Hepatocyte (in vitro differentiated cells): Measurements from ENCODE around the gene TMPRSS5. TPM values are rescaled to one million over a fixed set of nuclear protein-coding genes. Genes with fewer than 3 reads are reported as not detected.
A peak's percentile ranks its signal among the peaks of the same experiment; 100 is the strongest.

Experiments
- DNase-seq: peaks from one replicate; pipeline ENCODE4 v3.0.0-alpha.2; 2016; ENCODE audit warnings: low spot score
- H2AFZ ChIP-seq: fragments of 200-600 bp; sonication (generic); 2 replicates; pipeline ENCODE4 v1.6.0; 2016; ENCODE audit warnings: antibody characterized with exemption, mild to moderate bottlenecking
- H3K27ac ChIP-seq: fragments of 200-600 bp; sonication (generic); 2 replicates; pipeline ENCODE4 v1.5.1; 2016; ENCODE audit warnings: mild to moderate bottlenecking
- H3K27me3 ChIP-seq: fragments of 200-600 bp; sonication (generic); 2 replicates; pipeline ENCODE4 v1.6.1; 2016
- H3K36me3 ChIP-seq: fragments of 200-600 bp; sonication (generic); replicated peaks from 2 replicates; pipeline ENCODE4 v1.5.1; 2016; ENCODE audit warnings: low read depth; ENCODE audit not compliant: insufficient read depth
- H3K4me1 ChIP-seq: fragments of 200-600 bp; sonication (generic); 2 replicates; pipeline ENCODE4 v1.5.1; 2016; ENCODE audit warnings: mild to moderate bottlenecking, moderate library complexity; ENCODE audit not compliant: insufficient read depth
- H3K4me2 ChIP-seq: fragments of 200-600 bp; sonication (generic); 2 replicates; pipeline ENCODE4 v1.6.0; 2016
- H3K4me3 ChIP-seq: fragments of 200-600 bp; sonication (generic); 2 replicates; pipeline ENCODE4 v1.5.1; 2016; ENCODE audit warnings: mild to moderate bottlenecking
- H3K79me2 ChIP-seq: fragments of 200-600 bp; sonication (generic); 2 replicates; pipeline ENCODE4 v1.6.0; 2017; ENCODE audit warnings: mild to moderate bottlenecking
- H3K9me2 ChIP-seq: fragments of 200-600 bp; sonication (generic); replicated peaks from 2 replicates; pipeline ENCODE4 v1.6.0; 2017; ENCODE audit warnings: mild to moderate bottlenecking; ENCODE audit not compliant: insufficient read depth
- H3K9me3 ChIP-seq: fragments of 200-600 bp; sonication (generic); 2 replicates; pipeline ENCODE4 v1.5.1; 2016; ENCODE audit warnings: low read depth, mild to moderate bottlenecking
- H4K20me1 ChIP-seq: fragments of 200-600 bp; sonication (generic); 2 replicates; pipeline ENCODE4 v1.6.0; 2016; ENCODE audit warnings: mild to moderate bottlenecking; ENCODE audit not compliant: insufficient read depth, poor library complexity, severe bottlenecking
- EZH2 ChIP-seq: fragments of 200-600 bp; sonication (generic); IDR thresholded peaks from 2 replicates; pipeline ENCODE4 v1.6.1; 2016; ENCODE audit warnings: antibody characterized with exemption, mild to moderate bottlenecking, borderline replicate concordance
- EZH2phosphoT487 ChIP-seq: fragments of 200-600 bp; sonication (generic); IDR thresholded peaks from one replicate; pipeline ENCODE4 v1.6.1; 2018; ENCODE audit warnings: antibody characterized with exemption, mild to moderate bottlenecking, low read depth, moderate library complexity; ENCODE audit not compliant: unreplicated experiment, severe bottlenecking
- WGBS: methylation state at CpG from one replicate; pipeline ENCODE4 v1.1.6; 2016; ENCODE audit warnings: low lambda C conversion rate; ENCODE audit errors: missing lambda C conversion rate; 5-methylcytosine and 5-hydroxymethylcytosine counted together
- polyA plus RNA-seq: library from polyadenylated mRNA; unstranded; fragments of >200 nt; fragmentation: Nextera tagmentation; extraction: Ambion mirVana; gene quantifications from 2 replicates; pipeline ENCODE4 v1.2.1, GENCODE V29; 2016
- total RNA-seq: library from RNA; depleted of rRNA; stranded (reverse); fragments of >200 nt; gene quantifications from 2 replicates; pipeline ENCODE4 v1.2.3, GENCODE V29; 2014
- TF ChIP-seq, protein P1 (sequence below): fragments of 200-600 bp; sonication (generic); IDR thresholded peaks from 2 replicates; pipeline ENCODE4 v1.5.1; 2016; ENCODE audit warnings: antibody characterized with exemption, mild to moderate bottlenecking; ENCODE audit not compliant: poor library complexity

Gene TMPRSS5
- total and polyA plus RNA-seq, 2 experiments from 2014 or later = 0.20 to 0.63 TPM

DNA sequence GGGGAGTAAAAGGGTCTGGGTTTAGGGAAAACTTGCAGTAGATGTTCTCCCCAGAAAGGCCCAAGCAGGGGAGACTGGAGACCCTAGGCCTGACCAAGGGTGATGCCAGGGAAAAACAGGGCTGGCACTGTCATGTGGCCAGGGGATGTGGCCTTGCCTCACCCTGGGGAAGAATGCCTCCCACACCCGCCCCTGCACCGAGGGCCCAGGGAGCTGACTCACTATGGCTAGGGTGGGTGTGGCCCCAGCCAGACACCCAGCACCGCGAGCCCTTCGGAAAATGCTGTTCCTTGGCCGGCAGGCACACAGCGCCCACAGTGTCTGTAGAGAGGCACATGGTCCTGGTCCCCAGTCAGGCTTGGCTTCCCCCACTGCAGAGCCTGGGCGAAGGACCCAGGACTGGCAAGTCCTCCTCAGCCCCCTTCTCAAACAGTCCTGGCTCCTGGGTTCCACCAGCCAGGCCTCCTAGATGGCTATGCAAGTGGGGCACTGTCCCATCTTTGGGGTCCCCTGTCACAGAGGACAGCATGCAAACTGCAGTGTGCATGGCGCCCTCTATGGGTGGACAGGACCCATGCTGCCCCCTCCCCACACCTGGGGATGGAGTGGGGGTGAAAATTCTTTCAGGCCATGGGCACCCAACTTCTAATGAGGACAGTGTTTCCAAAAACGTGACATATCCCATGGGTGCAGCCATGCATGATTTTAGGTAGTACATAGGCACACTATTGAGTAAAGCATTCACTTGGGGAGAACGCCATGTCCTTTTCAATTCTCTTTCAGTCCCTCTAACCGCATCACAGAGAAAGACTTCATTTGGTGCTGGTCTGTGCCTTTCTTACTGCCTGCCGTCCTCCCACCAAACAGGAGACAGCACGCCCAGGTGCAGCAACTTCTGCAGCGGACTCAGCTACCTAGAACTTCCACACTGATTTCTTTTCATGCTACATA lies 15.2 kb downstream of the TMPRSS5 start:
- Histone ChIP-seq H3K27me3 (no peaks in the 10 kb centered on the region), H3K27ac (peak overlapping the region; percentile 55), H4K20me1 (no peaks in the 10 kb centered on the region), H3K4me3 (no peak overlapping the region), H3K9me3 (no peaks in the 10 kb centered on the region), H3K36me3 (no peaks in the 10 kb centered on the region), H3K79me2 (no peaks in the 10 kb centered on the region), H3K9me2 (no peaks in the 10 kb centered on the region), H2AFZ (no peak overlapping the region), H3K4me1 (peaks cover 4% of the 10 kb centered on the region), H3K4me2 (no peak overlapping the region)
- DNase-seq = peak; percentile 78
- TF ChIP-seq, protein P1, sequence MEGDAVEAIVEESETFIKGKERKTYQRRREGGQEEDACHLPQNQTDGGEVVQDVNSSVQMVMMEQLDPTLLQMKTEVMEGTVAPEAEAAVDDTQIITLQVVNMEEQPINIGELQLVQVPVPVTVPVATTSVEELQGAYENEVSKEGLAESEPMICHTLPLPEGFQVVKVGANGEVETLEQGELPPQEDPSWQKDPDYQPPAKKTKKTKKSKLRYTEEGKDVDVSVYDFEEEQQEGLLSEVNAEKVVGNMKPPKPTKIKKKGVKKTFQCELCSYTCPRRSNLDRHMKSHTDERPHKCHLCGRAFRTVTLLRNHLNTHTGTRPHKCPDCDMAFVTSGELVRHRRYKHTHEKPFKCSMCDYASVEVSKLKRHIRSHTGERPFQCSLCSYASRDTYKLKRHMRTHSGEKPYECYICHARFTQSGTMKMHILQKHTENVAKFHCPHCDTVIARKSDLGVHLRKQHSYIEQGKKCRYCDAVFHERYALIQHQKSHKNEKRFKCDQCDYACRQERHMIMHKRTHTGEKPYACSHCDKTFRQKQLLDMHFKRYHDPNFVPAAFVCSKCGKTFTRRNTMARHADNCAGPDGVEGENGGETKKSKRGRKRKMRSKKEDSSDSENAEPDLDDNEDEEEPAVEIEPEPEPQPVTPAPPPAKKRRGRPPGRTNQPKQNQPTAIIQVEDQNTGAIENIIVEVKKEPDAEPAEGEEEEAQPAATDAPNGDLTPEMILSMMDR = peak; percentile 34
- no peak for TF ChIP-seq EZH2
- no peak for TF ChIP-seq EZH2phosphoT487
- WGBS = 75% methylated on average over 15 of the region's 15 CpGs

DNA sequence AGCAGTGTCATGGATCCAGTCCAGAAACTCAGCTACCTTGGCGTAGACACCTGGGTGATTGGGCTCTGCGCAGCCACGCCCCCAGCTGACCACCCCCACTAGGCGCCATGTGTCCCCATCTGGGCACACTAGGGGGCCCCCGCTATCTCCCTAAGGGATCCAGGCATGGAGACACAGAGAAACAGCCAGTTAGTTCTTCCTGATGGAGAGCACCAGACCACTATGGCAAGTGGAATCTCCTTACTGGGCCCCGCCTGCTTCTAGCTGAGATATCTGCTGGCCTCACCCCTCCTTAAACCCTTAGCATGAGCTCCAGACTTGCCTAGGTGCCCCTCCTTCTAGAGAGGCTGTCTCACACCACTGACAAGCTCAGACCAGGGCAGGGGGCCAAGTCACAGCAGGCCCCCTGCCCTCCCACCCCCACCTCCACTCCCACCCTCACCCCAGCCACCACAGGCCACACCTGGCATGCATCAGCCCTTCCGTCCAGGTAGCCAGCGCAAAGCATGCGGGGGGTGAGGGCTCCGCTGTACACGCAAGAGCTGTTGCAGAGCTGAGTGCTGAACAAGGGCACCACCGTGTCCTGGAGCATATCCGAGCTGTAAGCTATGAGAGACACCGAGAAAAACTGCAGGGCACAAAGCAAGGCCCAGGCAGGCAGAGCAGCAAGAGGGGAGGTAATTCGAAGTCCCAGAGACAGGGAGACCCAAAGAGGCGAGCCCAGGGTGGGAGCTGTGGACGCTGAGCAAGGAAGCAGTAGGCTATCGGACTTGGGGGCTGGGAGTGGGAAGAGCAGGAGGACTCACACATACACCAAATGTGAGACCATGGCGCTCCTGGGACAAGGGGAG lies 16.1 kb downstream of the TMPRSS5 start:
- Histone ChIP-seq H4K20me1 (no peaks in the 10 kb centered on the region), H3K27ac (peak overlapping the region; percentile 55), H3K9me3 (no peaks in the 10 kb centered on the region), H2AFZ (no peak overlapping the region), H3K9me2 (no peaks in the 10 kb centered on the region), H3K4me3 (no peak overlapping the region), H3K27me3 (no peaks in the 10 kb centered on the region), H3K36me3 (no peaks in the 10 kb centered on the region), H3K79me2 (no peaks in the 10 kb centered on the region), H3K4me1 (peaks cover 4% of the 10 kb centered on the region), H3K4me2 (no peak overlapping the region)
- TF ChIP-seq EZH2phosphoT487 (no peak), EZH2 (no peak)
- TF ChIP-seq, protein P1 = no peak
- no peak for DNase-seq
- 92% methylated on average over 19 of the region's 19 CpGs for WGBS

DNA sequence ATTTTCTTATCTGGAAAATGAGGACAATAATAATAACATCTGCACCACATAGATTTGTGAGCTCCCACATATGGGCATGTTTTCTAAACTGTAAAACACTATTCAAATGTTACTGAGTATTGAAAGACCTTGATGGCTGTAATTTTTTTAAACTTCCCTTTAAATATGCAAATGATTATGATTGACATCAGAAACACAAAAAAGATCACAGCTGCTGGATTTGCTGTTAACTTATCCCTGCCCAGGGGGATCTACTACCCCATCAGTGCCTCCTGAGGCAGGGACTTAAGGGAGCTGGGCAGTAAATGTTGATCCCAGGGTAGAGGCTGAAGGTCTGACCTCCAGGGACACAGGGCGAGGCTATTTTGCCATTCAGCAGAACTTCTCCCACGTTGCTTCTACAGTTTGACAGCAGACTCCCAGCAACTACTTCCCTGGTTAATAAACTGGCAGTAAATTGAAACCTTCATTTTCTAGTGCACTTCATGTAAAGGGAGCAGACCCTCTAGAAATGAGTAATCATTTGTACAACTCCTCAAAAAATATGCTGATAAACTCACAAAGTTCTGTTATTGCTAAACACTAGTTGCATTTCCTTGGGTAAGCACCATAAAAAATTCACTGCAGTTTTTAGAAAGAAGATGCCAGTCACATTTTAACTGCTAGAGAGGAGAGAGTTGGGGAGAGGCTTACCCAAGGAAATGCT lies 20.3 kb downstream of the TMPRSS5 start:
- Histone ChIP-seq H3K79me2 (no peaks in the 10 kb centered on the region), H3K9me2 (no peaks in the 10 kb centered on the region), H2AFZ (no peak overlapping the region), H3K4me3 (no peak overlapping the region), H3K4me2 (no peak overlapping the region), H3K27me3 (no peaks in the 10 kb centered on the region), H3K27ac (no peak overlapping the region), H3K36me3 (no peaks in the 10 kb centered on the region), H4K20me1 (no peaks in the 10 kb centered on the region), H3K9me3 (no peaks in the 10 kb centered on the region), H3K4me1 (peaks cover 14% of the 10 kb centered on the region)
- WGBS = 53% methylated on average over 2 of the region's 2 CpGs
- no peak for DNase-seq
- no peak for TF ChIP-seq EZH2phosphoT487
- no peak for TF ChIP-seq EZH2
